HG03520 (cell line): ENCODE results near the gene EEF1AKMT3.

ENCODE experiments used
- ATAC-seq: cut with Tn5 transposase; IDR thresholded peaks from one replicate; pipeline ENCODE4 v1.9.1; 2021; ENCODE audit warnings: mild to moderate bottlenecking, moderate library complexity; ENCODE audit not compliant: unreplicated experiment

EEF1AKMT3 gene

GRCh38 chr12:57734591-57734990 lies 37.8 kb upstream of the EEF1AKMT3 start:
- ATAC-seq, result no peak

GRCh38 chr12:57735198-57735855 lies 37.1 kb upstream of the EEF1AKMT3 start:
- ATAC-seq, result no peak

- no peak for ATAC-seq
Measured at GRCh38 chr12:57735952-57736740, 36.3 kb upstream of the EEF1AKMT3 start.

- no peak for ATAC-seq
Measured at GRCh38 chr12:57736741-57737466, 35.5 kb upstream of the EEF1AKMT3 start.

- ATAC-seq, result no peak
Measured at GRCh38 chr12:57737467-57738460, 34.6 kb upstream of the EEF1AKMT3 start.

- ATAC-seq, result no peak
Measured at GRCh38 chr12:57738661-57739237, 33.7 kb upstream of the EEF1AKMT3 start, which contains the start of gene AGAP2. AGAP2 (minus strand) TSS chr12:57738742; CDS start chr12:57738246, 496 bp downstream.

GRCh38 chr12:57739387-57739786 lies 33.0 kb upstream of the EEF1AKMT3 start:
- ATAC-seq, result no peak

- no peak for ATAC-seq
Measured at GRCh38 chr12:57739914-57740538, 32.4 kb upstream of the EEF1AKMT3 start.

GRCh38 chr12:57740656-57741412 lies 31.6 kb upstream of the EEF1AKMT3 start:
- ATAC-seq, result peak; percentile 31

- no peak for ATAC-seq
Measured at GRCh38 chr12:57741413-57741789, 31.0 kb upstream of the EEF1AKMT3 start.

- peak; percentile 55 for ATAC-seq
Measured at GRCh38 chr12:57741844-57742738, 30.3 kb upstream of the EEF1AKMT3 start.

- no peak for ATAC-seq
Measured at GRCh38 chr12:57743769-57744168, 28.6 kb upstream of the EEF1AKMT3 start.

- ATAC-seq, result peak; percentile 32
Measured at GRCh38 chr12:57744194-57744776, 28.1 kb upstream of the EEF1AKMT3 start.

- peak; percentile 71 for ATAC-seq
Measured at GRCh38 chr12:57744777-57745484, 27.5 kb upstream of the EEF1AKMT3 start, which contains the start of gene TSPAN31. TSPAN31 (plus strand) TSS chr12:57745039; CDS start chr12:57745155, 116 bp downstream.

GRCh38 chr12:57745485-57745881 lies 26.9 kb upstream of the EEF1AKMT3 start:
- ATAC-seq, result no peak

- no peak for ATAC-seq
Measured at GRCh38 chr12:57746025-57746424, 26.4 kb upstream of the EEF1AKMT3 start.

GRCh38 chr12:57749061-57749460 lies 23.4 kb upstream of the EEF1AKMT3 start:
- no peak for ATAC-seq
